HFF-Myc (cell line): ENCODE measurements around the gene CAMK2A.

Experiments
- DNase-seq: peaks from one replicate; pipeline ENCODE4 v3.0.0-alpha.2; 2011; ENCODE audit warnings: low read depth; ENCODE audit errors: extremely low read depth
- H3K4me3 ChIP-seq: replicated peaks from 2 replicates; pipeline ENCODE4 v1.5.1; 2011; ENCODE audit warnings: low read depth, mild to moderate bottlenecking, control low read depth, low read length
- CTCF ChIP-seq: IDR thresholded peaks from 2 replicates; pipeline ENCODE4 v1.5.1; 2012; ENCODE audit warnings: mild to moderate bottlenecking, low read depth, low read length, control low read depth; ENCODE audit errors: missing control alignments

Gene CAMK2A

DNA sequence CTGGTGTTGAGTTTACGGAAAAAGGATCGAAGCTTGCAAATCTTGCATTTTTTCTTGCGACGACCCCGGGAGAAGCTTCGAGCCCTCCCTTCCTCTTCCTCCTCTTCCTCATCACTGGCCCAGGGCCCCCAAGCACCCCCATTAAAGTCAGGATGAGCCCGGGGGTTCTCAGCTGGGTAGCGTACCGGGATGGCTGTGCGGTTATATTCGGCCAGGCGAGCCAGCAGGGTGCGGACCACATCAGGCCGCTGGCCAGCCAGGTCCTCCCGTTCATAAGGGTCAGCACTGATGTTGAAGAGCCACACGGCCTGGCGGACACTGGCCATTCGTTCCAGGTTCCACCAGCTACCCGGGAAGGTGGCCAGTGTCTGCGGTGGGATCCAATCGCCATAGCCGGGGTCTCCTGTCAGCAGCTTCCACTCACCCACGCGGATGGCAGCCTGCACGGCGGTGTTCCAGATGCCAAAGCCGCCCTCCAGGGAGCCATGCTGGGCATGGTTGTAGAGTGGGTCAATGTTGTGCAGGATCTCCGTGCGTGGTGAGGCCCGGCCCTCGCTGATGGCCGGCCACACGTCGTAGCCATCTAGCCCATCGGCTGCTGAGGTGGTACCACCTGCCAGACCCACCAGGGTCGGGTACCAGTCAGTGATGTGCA is 7.8 kb upstream of the CAMK2A start:
- no peak for TF ChIP-seq CTCF

GRCh38 chr5:150296496-150296895 is 6.9 kb upstream of the CAMK2A start:
- no peak for DNase-seq
- H3K4me3 ChIP-seq, result no peak overlapping the region
- TF ChIP-seq CTCF, result no peak

More for the DNA sequence above, 7.8 kb upstream of the CAMK2A start:
- no peak overlapping the region for H3K4me3 ChIP-seq
- DNase-seq, result no peak

DNA sequence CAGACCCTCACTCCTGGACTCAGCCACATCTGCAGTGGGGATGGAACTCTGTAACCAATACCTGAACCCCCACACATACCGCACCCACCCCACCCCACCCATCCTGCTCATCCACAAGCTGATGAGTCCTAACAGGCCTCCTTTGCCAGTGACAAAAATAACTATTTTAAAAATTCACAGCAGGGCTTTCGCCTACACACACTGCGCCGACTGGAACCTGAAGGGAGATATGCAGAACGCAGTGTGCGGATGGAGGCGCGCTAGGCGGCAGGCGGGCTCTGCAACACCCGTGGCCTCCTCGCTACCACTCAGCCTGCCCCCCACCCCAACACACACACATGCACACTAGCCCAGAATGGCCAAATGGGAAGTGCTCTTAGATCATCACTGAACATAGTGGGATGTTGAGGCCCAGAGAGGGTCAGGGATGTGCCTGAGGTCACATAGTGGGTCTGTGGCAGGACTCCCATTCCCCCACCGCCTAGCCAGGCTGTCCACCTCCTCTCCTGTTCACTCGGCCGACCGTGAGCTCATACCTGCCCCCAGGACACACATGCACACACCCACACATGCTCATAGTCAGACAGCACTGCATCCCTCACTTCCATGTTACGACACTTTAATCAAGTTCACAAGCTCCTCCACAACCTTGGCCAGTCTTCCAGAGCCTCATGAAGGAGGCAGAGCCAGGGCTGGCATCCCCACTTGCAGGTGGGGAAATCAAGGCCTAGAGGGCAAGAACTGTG is 6.3 kb upstream of the CAMK2A start:
- TF ChIP-seq CTCF, result no peak
- H3K4me3 ChIP-seq, result no peak overlapping the region
- DNase-seq, result no peak

DNA sequence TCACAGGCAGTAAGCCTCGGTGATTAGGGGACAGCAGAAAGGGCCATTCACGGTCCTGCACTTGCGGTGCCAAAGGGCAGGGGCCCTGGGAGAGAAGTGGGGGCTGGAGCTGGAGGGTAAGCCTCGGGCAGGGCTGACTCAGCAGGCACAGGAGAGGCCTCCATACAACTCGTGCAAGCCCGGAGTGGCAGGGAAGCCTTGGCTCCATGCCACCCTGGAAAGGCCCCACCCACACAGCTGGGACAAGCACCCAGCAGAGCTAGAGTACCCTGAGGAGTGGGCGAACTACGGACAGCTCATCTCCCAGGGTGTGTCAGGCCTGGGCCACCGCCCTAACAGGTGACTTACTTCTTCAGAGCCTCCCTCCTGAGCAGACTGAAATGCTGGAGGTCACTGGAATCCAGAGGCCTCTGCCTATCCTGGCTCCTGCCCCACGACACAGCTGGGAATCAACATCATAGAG is 5.6 kb upstream of the CAMK2A start:
- TF ChIP-seq CTCF, result no peak
- no peak for DNase-seq
- no peak overlapping the region for H3K4me3 ChIP-seq

DNA sequence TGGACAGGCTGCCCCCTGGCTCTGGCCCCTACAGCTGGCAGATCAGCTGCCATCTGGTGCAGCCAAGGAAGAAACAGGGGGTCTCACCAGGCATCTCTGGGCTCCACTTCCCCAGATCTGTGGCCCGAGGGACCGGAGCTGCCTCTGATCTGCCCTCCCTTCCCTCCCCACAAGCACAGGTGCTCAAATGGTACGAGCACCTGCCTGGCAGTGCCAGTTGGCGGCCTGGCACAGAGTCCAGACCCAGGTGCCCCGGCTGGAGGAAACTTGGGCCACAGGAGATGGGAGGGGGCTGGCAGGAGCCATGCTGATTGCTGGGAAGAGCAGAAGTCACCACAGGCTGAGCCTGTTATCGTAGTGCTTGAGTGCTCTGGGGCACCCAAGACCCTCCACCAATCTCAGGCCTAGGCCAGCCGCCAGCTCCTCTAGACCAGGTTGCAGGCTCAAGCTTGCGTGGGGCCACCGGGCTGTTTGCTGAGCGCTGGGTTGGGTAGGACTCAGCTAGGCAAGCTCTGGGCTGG is 5.0 kb upstream of the CAMK2A start:
- no peak overlapping the region for H3K4me3 ChIP-seq
- no peak for TF ChIP-seq CTCF
- no peak for DNase-seq

DNA sequence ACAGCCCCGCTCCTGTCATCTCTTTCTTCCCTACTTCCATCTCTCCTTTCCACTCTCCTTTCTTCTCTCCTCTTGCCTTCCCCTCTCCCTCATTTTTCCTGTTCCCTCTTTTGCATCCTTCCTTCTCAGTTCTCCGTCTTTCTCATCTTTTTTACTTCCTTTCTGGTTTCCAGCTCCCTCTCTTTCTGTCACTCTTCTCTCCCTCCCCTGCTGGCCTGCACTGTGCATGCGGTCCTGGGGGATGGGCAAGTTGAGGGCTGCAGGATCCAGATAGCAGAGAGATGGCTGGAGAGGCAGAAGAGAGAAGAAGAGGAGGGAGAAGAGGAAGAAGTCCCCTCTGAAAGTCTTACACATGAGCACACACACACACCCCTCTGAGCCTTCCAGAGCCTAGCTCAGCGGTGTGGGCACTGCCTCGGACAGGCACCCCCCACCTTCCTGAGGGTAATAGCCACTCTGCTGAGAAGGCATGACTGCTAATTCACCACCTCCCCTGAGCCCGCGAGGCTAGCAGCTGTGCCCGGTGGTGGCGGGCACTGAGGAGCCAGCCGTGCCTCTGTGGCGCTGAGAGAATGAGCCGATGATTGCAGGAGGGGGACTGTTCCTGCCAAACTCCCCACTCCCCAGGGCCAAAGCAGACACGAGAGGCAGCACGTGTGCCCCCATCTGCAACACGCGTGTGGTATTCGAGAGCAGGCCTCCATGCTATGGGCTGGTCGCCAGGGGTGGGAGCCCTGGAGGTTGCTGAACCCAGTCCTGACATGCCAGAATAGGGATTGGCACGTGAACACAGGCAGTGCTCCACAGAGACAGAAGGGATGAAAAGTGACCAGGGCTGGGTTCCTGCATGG is 3.7 kb upstream of the CAMK2A start:
- no peak overlapping the region for H3K4me3 ChIP-seq
- no peak for DNase-seq
- TF ChIP-seq CTCF, result no peak
